CD14-positive monocyte (primary cell): ENCODE data around the gene PRSS33. TPM values are rescaled to one million over a fixed set of nuclear protein-coding genes. Genes with fewer than 3 reads are reported as not detected.

Experiments used
- DNase-seq, 3 donors: peaks; one replicate each; pipeline ENCODE4 v3.0.0-alpha.2; 2011 to 2022
- H2AFZ ChIP-seq: 2 replicates; pipeline ENCODE4 v1.6.0; 2012; ENCODE audit warnings: mild to moderate bottlenecking, low read depth, low read length, inconsistent platforms; ENCODE audit not compliant: insufficient read depth, poor library complexity, severe bottlenecking
- H3K27ac ChIP-seq, 2 donors: 1 replicate in 1 of 2; 2 replicates in 1 of 2; pipeline ENCODE4 v1.5.1; 2012 to 2013; ENCODE audit warnings: low read length in 2 of 2, control low read depth in 1 of 2, inconsistent platforms in 1 of 2, low read depth in 1 of 2, mild to moderate bottlenecking in 1 of 2
- H3K27me3 ChIP-seq, 2 donors: one replicate each; pipeline versions ENCODE4 v1.6.0 to v1.6.1; 2011 to 2013; ENCODE audit warnings: low read length in 2 of 2; ENCODE audit not compliant: control insufficient read depth in 2 of 2, insufficient read depth in 2 of 2
- H3K36me3 ChIP-seq, 2 donors: replicated peaks in 1 of 2; 1 replicate in 1 of 2; 2 replicates in 1 of 2; pipeline versions ENCODE4 v1.5.1 to v1.6.1; 2012 to 2013; ENCODE audit warnings: low read length in 2 of 2, control low read depth in 1 of 2, inconsistent platforms in 1 of 2, mild to moderate bottlenecking in 1 of 2; ENCODE audit not compliant: insufficient read depth in 2 of 2, control insufficient read depth in 1 of 2
- H3K4me1 ChIP-seq, 2 donors: 1 replicate in 1 of 2; 2 replicates in 1 of 2; pipeline versions ENCODE4 v1.5.1 to v1.6.1; 2012 to 2013; ENCODE audit warnings: low read length in 2 of 2, control low read depth in 1 of 2, inconsistent platforms in 1 of 2, mild to moderate bottlenecking in 1 of 2, moderate library complexity in 1 of 2; ENCODE audit not compliant: insufficient read depth in 2 of 2, control insufficient read depth in 1 of 2
- H3K4me2 ChIP-seq: replicated peaks from 2 replicates; pipeline ENCODE3; 2012; ENCODE audit warnings: low read length, moderate library complexity, mild to moderate bottlenecking; ENCODE audit not compliant: poor library complexity, severe bottlenecking; ENCODE audit errors: extremely low read depth
- H3K4me3 ChIP-seq, 3 experiments: fragments of 200-600 bp in 1 of 3; sonication (generic) in 1 of 3; replicated peaks in 1 of 3; 1 replicate in 2 of 3; 2 replicates in 1 of 3; pipeline ENCODE4 v1.5.1; 2011 to 2013; ENCODE audit warnings: low read length in 3 of 3, mild to moderate bottlenecking in 3 of 3, control low read depth in 2 of 3, low read depth in 2 of 3, inconsistent platforms in 1 of 3, moderate library complexity in 1 of 3
- H3K79me2 ChIP-seq: 2 replicates; pipeline ENCODE4 v1.6.0; 2012; ENCODE audit warnings: mild to moderate bottlenecking, control low read depth, inconsistent platforms, low read length, moderate library complexity; ENCODE audit not compliant: insufficient read depth
- H3K9ac ChIP-seq: 2 replicates; pipeline ENCODE4 v1.6.0; 2017; ENCODE audit warnings: low read length, mild to moderate bottlenecking; ENCODE audit not compliant: insufficient read depth, poor library complexity, severe bottlenecking
- H3K9me3 ChIP-seq, 2 donors: replicated peaks in 1 of 2; 1 replicate in 1 of 2; 2 replicates in 1 of 2; pipeline versions ENCODE4 v1.5.1 to v1.6.1; 2012 to 2013; ENCODE audit warnings: low read length in 2 of 2, control low read depth in 1 of 2; ENCODE audit not compliant: control insufficient read depth in 1 of 2, insufficient read depth in 1 of 2
- H4K20me1 ChIP-seq: 2 replicates; pipeline ENCODE4 v1.6.0; 2012; ENCODE audit warnings: mild to moderate bottlenecking, low read length, control low read depth, moderate library complexity; ENCODE audit not compliant: insufficient read depth
- H3K27ac Mint-ChIP-seq, 7 donors: one replicate each; pipeline ENCODE4 v1.8.0; 2020; ENCODE audit warnings: mild to moderate bottlenecking in 7 of 7, mixed read lengths in 7 of 7, moderate library complexity in 6 of 7, inconsistent platforms in 2 of 7
- H3K27me3 Mint-ChIP-seq, 3 donors: one replicate each; pipeline ENCODE4 v1.8.0; 2021 to 2022; ENCODE audit warnings: low read depth in 3 of 3, mild to moderate bottlenecking in 3 of 3, mixed read lengths in 3 of 3, moderate library complexity in 3 of 3, inconsistent platforms in 1 of 3
- H3K36me3 Mint-ChIP-seq, 2 donors: one replicate each; pipeline ENCODE4 v1.8.0; 2020; ENCODE audit warnings: mixed read lengths in 2 of 2, inconsistent platforms in 1 of 2, mild to moderate bottlenecking in 1 of 2
- H3K4me1 Mint-ChIP-seq: one replicate; pipeline ENCODE4 v1.8.0; 2020; ENCODE audit warnings: mild to moderate bottlenecking, mixed read lengths
- H3K4me3 Mint-ChIP-seq, 2 donors: one replicate each; pipeline ENCODE4 v1.8.0; 2020; ENCODE audit warnings: mild to moderate bottlenecking in 2 of 2, mixed read lengths in 2 of 2, moderate library complexity in 1 of 2
- H3K9me3 Mint-ChIP-seq, 7 donors: one replicate each; pipeline ENCODE4 v1.8.0; 2020 to 2022; ENCODE audit warnings: mixed read lengths in 7 of 7, mild to moderate bottlenecking in 6 of 7, moderate library complexity in 6 of 7, inconsistent platforms in 2 of 7
- WGBS: methylation state at CpG from one replicate; pipeline ENCODE4 v1.1.5; 2013; ENCODE audit warnings: missing lambda C conversion rate; ENCODE audit not compliant: insufficient coverage; 5-methylcytosine and 5-hydroxymethylcytosine counted together
- intact Hi-C, 2 donors: fragments of 100-400 bp; cut with micrococcal nuclease; formaldehyde crosslinking; loops; one replicate each; pipeline versions ENCODE4 v1.15.0 to v1.15.1; 2023
- polyA plus RNA-seq, 3 donors: library from polyadenylated mRNA; depleted of rRNA in 1 of 3; unstranded in 2 of 3; stranded (reverse) in 1 of 3; fragments of 300-500 nt in 2 of 3; fragments of >200 nt in 1 of 3; fragmentation: Illumina TruSeq in 2 of 3; gene quantifications; 1 replicate in 2 of 3; 2 replicates in 1 of 3; pipeline ENCODE4 v1.2.3, GENCODE V29; 2012 to 2021
- TF ChIP-seq, protein P1 (sequence below): fragments of 200-600 bp; IDR thresholded peaks from one replicate; pipeline ENCODE4 v1.8.0; 2022; ENCODE audit warnings: antibody characterized with exemption, mild to moderate bottlenecking

The PRSS33 gene
- polyA plus RNA-seq, 3 donors = 0.05 TPM; not detected in 2

DNA sequence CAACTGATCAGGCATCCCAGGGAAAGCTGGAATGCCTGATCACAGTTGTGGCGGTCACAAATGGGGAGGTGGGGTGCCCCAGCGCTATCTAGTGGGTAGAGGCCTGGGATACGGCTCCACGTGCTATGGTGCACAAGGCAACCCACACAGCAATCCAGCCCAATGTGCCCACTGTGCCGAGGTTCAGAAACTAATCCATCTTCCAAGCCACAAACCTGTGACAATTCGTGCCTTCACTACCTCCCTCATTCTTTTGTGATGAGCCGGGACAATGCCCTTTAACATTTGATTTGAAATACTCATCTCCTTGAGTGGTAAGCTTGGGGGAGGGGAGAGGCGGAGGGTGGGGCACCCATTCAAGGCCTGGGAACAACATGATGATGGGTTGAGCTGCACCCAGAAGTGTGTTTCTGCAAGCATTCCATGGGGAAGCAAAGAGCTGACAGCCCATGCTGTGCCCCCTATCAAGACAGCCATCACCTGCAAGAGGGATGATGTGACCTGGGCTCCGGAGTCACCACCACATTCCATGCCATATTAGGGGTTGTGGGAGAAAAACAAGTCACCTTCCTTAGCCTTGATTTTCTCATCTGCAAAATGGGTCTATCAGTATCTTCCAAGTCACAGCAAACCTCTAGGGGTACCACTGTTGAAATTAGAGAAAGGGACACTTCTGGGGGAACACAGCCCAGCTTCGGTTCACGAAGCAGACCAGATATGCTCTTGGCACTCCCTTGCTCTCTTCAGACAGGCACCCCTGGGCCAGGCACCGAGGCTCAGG is 14.0 kb downstream of the PRSS33 start:
- Histone ChIP-seq H3K27me3 (no peaks in the 10 kb centered on the region), H3K4me3 (no peak overlapping the region), H3K79me2 (peaks cover 46% of the 10 kb centered on the region), H3K4me1 (peaks cover 25 to 32% of the 10 kb centered on the region in 2 donors), H3K36me3 (peaks cover 59 to 67% of the 10 kb centered on the region in 2 donors), H3K9me3 (no peaks in the 10 kb centered on the region), H4K20me1 (peaks cover 82% of the 10 kb centered on the region), H3K27ac (peak overlapping the region in 1 of 2 donors; percentile 45), H2AFZ (no peak overlapping the region), H3K9ac (no peak overlapping the region), H3K4me2 (no peak overlapping the region)
- intact Hi-C loops = no loop called here
- Mint-ChIP-seq H3K36me3 (peaks cover 65 to 71% of the 10 kb centered on the region in 2 donors), H3K9me3 (peaks cover 0 to 3% (median 0%) of the 10 kb centered on the region in 7 donors), H3K4me1 (peaks cover 35% of the 10 kb centered on the region), H3K4me3 (no peak overlapping the region), H3K27me3 (no peaks in the 10 kb centered on the region), H3K27ac (peak overlapping the region in 6 of 7 donors; percentile 31 to 67 (median 52))
- no peak for DNase-seq
- TF ChIP-seq, protein P1, sequence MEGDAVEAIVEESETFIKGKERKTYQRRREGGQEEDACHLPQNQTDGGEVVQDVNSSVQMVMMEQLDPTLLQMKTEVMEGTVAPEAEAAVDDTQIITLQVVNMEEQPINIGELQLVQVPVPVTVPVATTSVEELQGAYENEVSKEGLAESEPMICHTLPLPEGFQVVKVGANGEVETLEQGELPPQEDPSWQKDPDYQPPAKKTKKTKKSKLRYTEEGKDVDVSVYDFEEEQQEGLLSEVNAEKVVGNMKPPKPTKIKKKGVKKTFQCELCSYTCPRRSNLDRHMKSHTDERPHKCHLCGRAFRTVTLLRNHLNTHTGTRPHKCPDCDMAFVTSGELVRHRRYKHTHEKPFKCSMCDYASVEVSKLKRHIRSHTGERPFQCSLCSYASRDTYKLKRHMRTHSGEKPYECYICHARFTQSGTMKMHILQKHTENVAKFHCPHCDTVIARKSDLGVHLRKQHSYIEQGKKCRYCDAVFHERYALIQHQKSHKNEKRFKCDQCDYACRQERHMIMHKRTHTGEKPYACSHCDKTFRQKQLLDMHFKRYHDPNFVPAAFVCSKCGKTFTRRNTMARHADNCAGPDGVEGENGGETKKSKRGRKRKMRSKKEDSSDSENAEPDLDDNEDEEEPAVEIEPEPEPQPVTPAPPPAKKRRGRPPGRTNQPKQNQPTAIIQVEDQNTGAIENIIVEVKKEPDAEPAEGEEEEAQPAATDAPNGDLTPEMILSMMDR = no peak
- WGBS = 100% methylated on average over 1 of the region's 12 CpGs

DNA sequence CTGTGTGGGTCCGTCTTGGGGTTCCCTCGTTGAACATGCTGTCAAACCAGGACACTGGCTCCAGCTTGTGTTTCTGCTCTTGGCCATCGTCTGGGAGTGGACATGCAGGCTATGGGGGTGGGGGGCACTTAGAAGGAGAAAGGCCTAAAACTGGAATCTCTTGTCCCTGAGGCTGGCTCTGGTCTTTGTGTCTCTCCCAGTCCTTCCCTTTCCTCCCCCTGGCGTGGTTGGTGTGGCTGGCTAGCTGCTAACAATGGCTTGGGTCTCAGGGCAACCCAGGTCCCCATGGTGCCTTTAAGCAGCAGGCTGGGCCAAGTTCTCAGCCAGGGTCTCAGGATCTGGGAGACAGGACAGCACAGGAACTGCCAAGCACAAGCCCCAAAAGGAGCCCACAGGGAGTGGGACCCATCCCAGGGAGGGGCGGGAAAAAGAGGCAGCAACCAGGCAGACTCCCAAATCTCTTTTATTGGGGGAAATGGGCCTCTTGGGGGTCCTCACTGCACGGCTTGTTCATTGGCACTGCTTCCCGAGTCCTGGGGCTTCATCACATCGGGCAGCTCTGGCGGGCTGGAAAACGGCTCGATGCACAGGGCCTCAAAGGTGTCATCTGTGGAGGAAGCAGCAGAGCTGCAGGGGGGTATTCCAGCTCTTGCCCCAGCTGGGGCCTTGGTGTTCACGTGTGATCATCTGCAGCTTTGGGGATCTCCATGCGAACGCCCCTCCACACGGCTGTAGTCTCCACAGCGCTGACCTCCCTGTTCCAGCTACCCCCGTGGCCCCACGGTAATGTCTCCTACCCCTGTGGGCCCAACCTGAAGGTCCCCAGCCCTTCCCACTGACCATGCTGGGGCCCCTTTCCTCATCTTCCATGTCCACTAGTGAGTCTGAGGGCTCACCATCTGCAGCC is 15.6 kb downstream of the PRSS33 start:
- H3K4me3 Mint-ChIP-seq = no peak overlapping the region
- no peaks in the 10 kb centered on the region for H3K27me3 Mint-ChIP-seq
- Histone ChIP-seq H3K27me3 (no peaks in the 10 kb centered on the region), H3K79me2 (peaks cover 45% of the 10 kb centered on the region), H3K4me1 (peaks cover 20 to 25% of the 10 kb centered on the region in 2 donors), H3K4me2 (no peak overlapping the region), H3K36me3 (peaks cover 75 to 83% of the 10 kb centered on the region in 2 donors), H3K9ac (no peak overlapping the region), H3K4me3 (no peak overlapping the region), H3K27ac (peak overlapping the region in 1 of 2 donors; percentile 8), H2AFZ (no peak overlapping the region), H3K9me3 (no peaks in the 10 kb centered on the region), H4K20me1 (peaks cover 98% of the 10 kb centered on the region)
- no peak for DNase-seq
- H3K36me3 Mint-ChIP-seq = peaks cover 79 to 87% of the 10 kb centered on the region in 2 donors
- intact Hi-C loops = no loop called here
- 93% methylated on average over 17 of the region's 18 CpGs for WGBS
- H3K4me1 Mint-ChIP-seq = peaks cover 30% of the 10 kb centered on the region
- TF ChIP-seq, protein P1 = no peak
- H3K9me3 Mint-ChIP-seq = peaks cover 0 to 3% (median 0%) of the 10 kb centered on the region in 7 donors
- peak overlapping the region; percentile 27 to 89 (median 48) for H3K27ac Mint-ChIP-seq
